LoVo (cell line): ENCODE data around the gene ALPK1.
"Not testable (repeated sequence)": the region's sequence is repeated elsewhere in the genome, so short reads cannot be mapped to it uniquely, and the experiment has no call there.

Source experiments
- DNase-seq: peaks from one replicate; pipeline ENCODE4 v3.0.0-alpha.2; 2016; ENCODE audit warnings: low spot score

ALPK1 gene

DNA sequence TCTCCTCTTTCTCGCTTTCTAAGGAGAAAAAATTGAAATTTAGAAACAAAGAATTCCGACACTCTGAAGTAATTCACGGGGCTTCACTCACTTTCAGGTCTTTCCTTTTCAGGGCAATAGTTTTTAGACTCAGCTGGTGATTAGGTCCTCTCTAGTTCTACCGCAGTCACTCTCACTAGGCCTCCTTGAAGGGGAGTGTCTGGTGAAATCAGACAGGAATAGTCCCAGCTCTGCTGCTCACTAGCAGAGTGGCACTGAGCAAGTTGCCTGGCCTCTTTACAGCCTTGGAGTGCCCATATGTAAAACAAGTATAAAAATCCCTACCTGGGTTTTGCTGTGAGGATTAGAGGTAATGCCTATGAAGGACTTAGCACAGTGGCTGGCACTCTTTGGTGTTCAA lies 154.7 kb downstream of the ALPK1 start:
- DNase-seq = no peak

DNA sequence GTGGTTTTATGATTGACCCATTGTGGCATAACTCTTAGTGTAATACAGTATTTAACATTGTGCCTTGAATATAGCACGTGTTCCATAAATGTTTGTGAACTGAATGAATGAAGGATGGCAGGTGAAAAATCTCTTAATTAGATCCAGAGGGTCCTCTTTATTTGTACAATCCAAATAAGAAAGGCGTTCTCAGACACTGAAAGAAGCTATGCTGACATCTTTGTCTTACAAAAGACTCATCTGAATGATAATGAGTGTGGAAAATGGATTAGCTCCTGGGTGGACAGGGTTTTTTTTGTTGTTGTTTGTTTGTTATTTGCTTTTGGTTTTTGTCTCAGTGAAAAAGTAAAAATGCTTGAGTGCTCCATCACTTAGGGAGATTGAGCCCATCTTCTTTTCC lies 156.2 kb downstream of the ALPK1 start:
- no peak for DNase-seq

DNA sequence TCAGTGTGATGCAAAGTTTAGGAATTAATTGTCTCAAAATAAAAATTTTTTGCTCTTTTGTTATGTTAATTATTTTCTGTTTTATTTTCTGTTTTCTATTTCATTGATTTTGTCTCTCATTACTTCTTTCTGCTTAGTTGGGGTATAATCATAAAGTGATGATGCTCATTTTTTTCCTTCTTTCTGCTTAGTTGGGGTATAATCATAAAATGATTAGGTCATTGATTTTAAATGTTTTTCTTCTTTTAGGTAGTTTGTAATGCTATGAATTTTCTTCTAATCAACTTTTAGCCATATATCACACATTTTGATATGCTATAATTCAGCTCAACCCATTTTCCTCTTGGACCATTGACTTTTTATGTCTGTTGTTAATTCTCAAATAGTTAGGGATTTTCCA lies 175.1 kb downstream of the ALPK1 start:
- DNase-seq = no peak

DNA sequence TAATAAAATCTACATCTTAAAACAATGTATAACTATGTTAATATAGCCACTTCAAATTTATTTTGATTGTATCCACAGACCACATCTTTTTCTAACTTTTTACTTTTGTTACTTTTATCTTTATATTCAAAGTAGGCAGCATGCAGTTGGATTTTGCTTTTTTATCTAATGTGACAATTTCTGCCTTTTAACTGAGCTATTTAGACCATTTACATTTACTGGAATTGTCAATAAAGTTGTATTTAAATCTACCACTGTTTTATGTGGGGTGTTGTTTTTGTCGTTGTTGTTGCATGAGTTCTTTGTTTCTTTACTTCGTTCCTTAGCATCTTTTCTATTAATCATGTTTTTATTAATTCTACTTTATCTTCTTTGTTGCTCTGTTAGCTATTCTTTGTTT lies 176.8 kb downstream of the ALPK1 start:
- DNase-seq = no peak

DNA sequence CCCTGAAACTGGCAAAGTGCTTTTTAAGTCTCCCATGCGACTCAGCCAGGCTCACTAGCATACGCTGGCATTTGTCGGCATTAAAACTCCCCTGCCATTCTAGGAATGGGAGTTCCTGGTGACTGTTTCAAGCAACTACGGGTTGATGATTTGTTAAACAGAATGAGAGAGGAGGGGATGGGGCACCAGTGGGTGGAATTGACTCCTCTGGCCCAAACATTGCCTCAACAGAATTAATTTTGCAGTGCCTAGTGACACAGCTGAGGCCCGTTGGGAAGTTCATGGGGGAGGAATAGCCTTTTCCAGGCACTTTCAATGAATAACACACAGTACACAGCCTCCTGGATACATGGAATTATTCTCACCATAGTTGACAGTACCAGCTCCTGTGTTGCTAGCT lies 188.8 kb downstream of the ALPK1 start:
- DNase-seq = no peak

DNA sequence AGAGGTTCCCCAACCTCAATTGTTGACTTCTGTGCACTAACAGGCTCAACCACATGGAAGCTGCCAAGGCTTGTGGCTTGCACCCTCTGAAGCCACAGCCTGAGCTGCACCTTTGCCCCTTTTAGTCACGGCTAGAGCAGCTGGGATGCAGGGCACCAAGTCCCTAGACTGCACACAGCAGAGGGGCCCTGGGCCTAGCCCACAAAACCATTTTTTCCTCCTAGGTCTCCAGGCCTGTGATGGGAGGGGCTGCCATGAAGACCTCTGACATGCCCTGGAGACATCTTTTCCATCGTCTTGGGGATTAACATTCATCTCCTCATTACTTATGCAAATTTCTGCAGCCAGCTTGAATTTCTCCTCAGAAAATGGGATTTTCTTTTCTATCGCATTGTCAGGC lies 193.6 kb downstream of the ALPK1 start:
- not testable (repeated sequence) for DNase-seq
